GM18867 (cell line): ENCODE results near the gene BICC1.

Experiments
- ATAC-seq: cut with Tn5 transposase; IDR thresholded peaks from one replicate; pipeline ENCODE4 v1.9.1; 2021; ENCODE audit warnings: mild to moderate bottlenecking, moderate library complexity; ENCODE audit not compliant: unreplicated experiment

BICC1 gene

GRCh38 chr10:58512491-58513187 lies at the start of gene BICC1:
Gene BICC1 (plus strand): TSS chr10:58512872. CDS start chr10:58513144, 272 bp downstream.
- ATAC-seq, result no peak

- ATAC-seq, result no peak
Observed at GRCh38 chr10:58464956-58465355, 47.7 kb upstream of the BICC1 start.

GRCh38 chr10:58465629-58466028 lies 47.0 kb upstream of the BICC1 start:
- no peak for ATAC-seq

- ATAC-seq, result no peak
Observed at GRCh38 chr10:58467931-58468635, 44.6 kb upstream of the BICC1 start.

GRCh38 chr10:58473976-58474375 lies 38.7 kb upstream of the BICC1 start:
- ATAC-seq, result no peak

- ATAC-seq, result no peak
Observed at GRCh38 chr10:58475322-58476277, 37.1 kb upstream of the BICC1 start.

- ATAC-seq, result no peak
Observed at GRCh38 chr10:58477122-58477521, 35.5 kb upstream of the BICC1 start.

- ATAC-seq, result no peak
Observed at GRCh38 chr10:58477902-58478301, 34.8 kb upstream of the BICC1 start.

- ATAC-seq, result no peak
Observed at GRCh38 chr10:58479045-58479444, 33.6 kb upstream of the BICC1 start.

- no peak for ATAC-seq
Observed at GRCh38 chr10:58480321-58480720, 32.4 kb upstream of the BICC1 start.

GRCh38 chr10:58481569-58482109 lies 31.0 kb upstream of the BICC1 start:
- no peak for ATAC-seq

GRCh38 chr10:58486821-58487220 lies 25.9 kb upstream of the BICC1 start:
- no peak for ATAC-seq

GRCh38 chr10:58488921-58489320 lies 23.8 kb upstream of the BICC1 start:
- ATAC-seq, result no peak

GRCh38 chr10:58502956-58503355 lies 9.7 kb upstream of the BICC1 start:
- no peak for ATAC-seq

- no peak for ATAC-seq
Observed at GRCh38 chr10:58508316-58508715, 4.4 kb upstream of the BICC1 start.

- ATAC-seq, result no peak
Observed at GRCh38 chr10:58511765-58512490, 744 bp upstream of the BICC1 start.

- ATAC-seq, result no peak
Observed at GRCh38 chr10:58513188-58514110, 777 bp downstream of the BICC1 start.

GRCh38 chr10:58514111-58514770 lies 1.6 kb downstream of the BICC1 start:
- no peak for ATAC-seq
